Activated naive CD8-positive, alpha-beta T cell treated with anti-CD3 and anti-CD28 coated beads, Interleukin-2, amount 50 U/mL, for 24 hours (primary cell): ENCODE measurements around the gene SLC6A1.

Source experiments
- ATAC-seq: fragments of 150-1000 bp; cut with Tn5 transposase; one replicate; pipeline ENCODE4 v1.10.0; 2021
- DNase-seq: peaks from one replicate; pipeline ENCODE4 v3.0.0; 2021
- H3K27ac Mint-ChIP-seq: one replicate; pipeline ENCODE4 v1.8.0; 2021; ENCODE audit warnings: mild to moderate bottlenecking, mixed read lengths
- H3K27me3 Mint-ChIP-seq: one replicate; pipeline ENCODE4 v1.8.0; 2021; ENCODE audit warnings: mixed read lengths
- H3K36me3 Mint-ChIP-seq: one replicate; pipeline ENCODE4 v1.8.0; 2021; ENCODE audit warnings: low read depth, mixed read lengths
- H3K4me1 Mint-ChIP-seq: one replicate; pipeline ENCODE4 v1.8.0; 2021; ENCODE audit warnings: mixed read lengths
- H3K4me3 Mint-ChIP-seq: one replicate; pipeline ENCODE4 v1.8.0; 2021; ENCODE audit warnings: mild to moderate bottlenecking, moderate library complexity, mixed read lengths
- H3K9me3 Mint-ChIP-seq: one replicate; pipeline ENCODE4 v1.8.0; 2021; ENCODE audit warnings: mixed read lengths

The SLC6A1 gene

DNA sequence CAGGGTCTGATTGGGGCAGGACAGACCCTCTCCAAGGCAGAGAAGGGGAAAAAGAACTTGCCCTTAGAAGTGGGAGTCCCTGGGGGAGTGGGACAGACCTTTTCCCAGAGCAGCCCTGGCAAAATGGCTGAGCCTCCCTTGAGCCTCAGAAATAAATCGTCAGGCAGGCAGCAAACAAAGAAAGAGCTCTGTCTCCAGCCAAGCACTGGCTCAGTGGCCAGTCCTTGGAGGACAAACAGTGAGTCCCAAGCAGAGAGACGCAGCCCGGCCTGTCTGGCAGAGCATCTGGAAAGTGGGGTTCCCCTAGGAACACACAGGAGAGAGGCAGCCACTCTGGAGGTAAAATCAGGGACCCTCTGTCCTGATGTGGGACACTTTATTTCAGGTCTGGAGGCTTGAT, 1.8 kb downstream of the SLC6A1 start:
- DNase-seq, result no peak
- ATAC-seq, result no peak
- H3K36me3 Mint-ChIP-seq, result no peaks in the 10 kb centered on the region
- peaks cover 51% of the 10 kb centered on the region for H3K27me3 Mint-ChIP-seq
- no peaks in the 10 kb centered on the region for H3K9me3 Mint-ChIP-seq
- no peak overlapping the region for H3K4me3 Mint-ChIP-seq
- H3K4me1 Mint-ChIP-seq, result peaks cover 4% of the 10 kb centered on the region
- no peak overlapping the region for H3K27ac Mint-ChIP-seq

DNA sequence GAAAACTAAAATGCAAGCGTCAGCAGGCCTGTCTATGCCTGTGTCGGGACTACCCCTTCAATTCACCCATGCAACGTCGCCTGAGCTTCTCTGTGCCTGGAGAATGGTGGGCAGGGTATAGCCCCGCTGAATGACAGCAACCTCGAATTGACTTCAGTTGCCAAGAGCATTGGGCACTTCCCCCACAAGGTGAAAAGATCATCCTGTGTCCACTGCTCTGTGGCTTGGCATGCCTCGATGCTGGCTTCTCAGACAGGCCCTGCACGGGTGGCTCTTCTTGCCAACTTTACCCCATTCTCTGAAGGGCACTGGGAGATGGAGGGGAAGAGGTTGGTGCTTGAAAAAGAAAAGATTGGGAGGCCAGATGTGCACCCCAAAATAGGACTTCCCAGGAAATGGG, 3.3 kb downstream of the SLC6A1 start:
- H3K4me3 Mint-ChIP-seq, result no peak overlapping the region
- H3K36me3 Mint-ChIP-seq, result no peaks in the 10 kb centered on the region
- H3K4me1 Mint-ChIP-seq, result peaks cover 4% of the 10 kb centered on the region
- no peak for ATAC-seq
- H3K27ac Mint-ChIP-seq, result no peak overlapping the region
- H3K9me3 Mint-ChIP-seq, result no peaks in the 10 kb centered on the region
- H3K27me3 Mint-ChIP-seq, result peaks cover 45% of the 10 kb centered on the region
- no peak for DNase-seq

DNA sequence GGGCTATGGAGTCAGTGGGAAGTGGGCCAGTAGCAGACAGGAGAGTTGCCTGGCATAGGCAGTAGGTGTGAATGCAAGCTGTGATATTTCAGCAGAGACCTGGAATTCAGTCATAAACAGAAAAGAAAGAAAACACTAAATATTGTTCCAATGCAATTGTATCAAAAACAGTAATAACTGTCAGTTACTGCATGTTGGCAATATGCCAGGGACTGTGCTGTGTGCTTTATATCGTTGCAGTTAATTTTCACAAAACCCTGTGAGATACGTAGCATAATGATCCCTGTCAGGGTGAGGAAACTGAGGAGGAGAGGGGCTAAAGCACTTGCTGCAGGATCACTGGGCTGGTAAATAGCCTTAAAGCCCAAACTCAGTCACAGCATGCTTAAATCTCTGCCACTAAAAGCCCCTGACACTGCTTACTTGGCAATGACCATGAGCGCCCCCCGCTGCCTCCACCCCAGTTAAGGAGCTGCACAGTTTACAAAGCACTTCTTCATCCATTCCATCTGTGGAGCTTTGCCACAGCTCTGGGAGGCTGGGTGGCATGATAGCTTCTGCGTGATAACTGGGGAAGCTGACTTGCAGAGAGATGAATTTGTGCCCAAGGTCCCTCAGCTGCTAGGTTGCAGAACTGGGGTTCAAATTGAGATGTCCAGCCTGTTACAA, 3.9 kb downstream of the SLC6A1 start:
- Mint-ChIP-seq H3K36me3 (no peaks in the 10 kb centered on the region), H3K9me3 (no peaks in the 10 kb centered on the region), H3K4me1 (peaks cover 4% of the 10 kb centered on the region), H3K27ac (no peak overlapping the region), H3K4me3 (no peak overlapping the region), H3K27me3 (peaks cover 43% of the 10 kb centered on the region)
- ATAC-seq (no peak), DNase-seq (no peak)

DNA sequence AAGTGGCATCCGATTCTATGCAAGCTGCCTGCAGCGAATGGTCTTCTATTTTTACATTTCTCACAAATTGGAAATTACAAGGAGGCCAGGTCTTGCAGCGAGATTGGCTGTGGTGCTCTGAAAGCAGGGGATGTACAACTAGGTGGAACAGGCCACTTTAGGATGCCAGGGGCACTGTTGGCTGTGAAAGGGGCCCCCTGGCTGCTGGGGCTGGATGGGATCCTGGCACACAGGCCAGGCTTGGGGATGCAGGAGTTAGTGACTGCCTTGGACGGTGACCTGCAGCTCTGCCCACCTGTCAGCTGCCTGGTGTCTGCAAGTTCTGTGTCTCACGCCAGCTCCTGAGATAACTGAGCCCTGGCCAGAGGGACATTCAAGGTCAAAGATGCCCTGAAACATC, 4.6 kb downstream of the SLC6A1 start:
- ATAC-seq, result no peak
- no peak overlapping the region for H3K27ac Mint-ChIP-seq
- peaks cover 36% of the 10 kb centered on the region for H3K27me3 Mint-ChIP-seq
- H3K4me1 Mint-ChIP-seq, result no peaks in the 10 kb centered on the region
- H3K9me3 Mint-ChIP-seq, result no peaks in the 10 kb centered on the region
- no peaks in the 10 kb centered on the region for H3K36me3 Mint-ChIP-seq
- H3K4me3 Mint-ChIP-seq, result no peak overlapping the region
- DNase-seq, result no peak

DNA sequence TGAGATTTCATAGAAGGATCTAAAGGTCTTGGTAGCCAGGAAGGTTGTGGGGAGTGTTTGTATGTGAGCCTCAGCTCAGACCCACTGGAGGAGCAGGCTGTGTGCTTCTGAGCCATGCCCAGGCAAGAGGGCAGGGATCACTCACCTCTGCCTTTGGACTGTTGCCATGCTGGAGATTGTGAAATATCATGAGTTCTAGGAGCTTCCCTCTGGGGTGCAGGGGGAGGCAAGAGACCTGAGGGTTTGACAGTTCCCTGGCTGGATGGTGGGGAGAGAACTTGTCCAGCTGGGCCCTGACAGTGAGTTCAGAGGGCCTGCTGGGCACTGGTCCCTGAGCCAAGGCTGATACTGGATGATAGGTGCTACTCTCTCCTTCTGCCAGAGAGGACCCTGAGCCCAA, 6.0 kb downstream of the SLC6A1 start:
- no peaks in the 10 kb centered on the region for H3K4me1 Mint-ChIP-seq
- H3K36me3 Mint-ChIP-seq, result no peaks in the 10 kb centered on the region
- no peak for ATAC-seq
- H3K4me3 Mint-ChIP-seq, result no peak overlapping the region
- DNase-seq, result no peak
- peaks cover 28% of the 10 kb centered on the region for H3K27me3 Mint-ChIP-seq
- H3K27ac Mint-ChIP-seq, result no peak overlapping the region
- H3K9me3 Mint-ChIP-seq, result no peaks in the 10 kb centered on the region

DNA sequence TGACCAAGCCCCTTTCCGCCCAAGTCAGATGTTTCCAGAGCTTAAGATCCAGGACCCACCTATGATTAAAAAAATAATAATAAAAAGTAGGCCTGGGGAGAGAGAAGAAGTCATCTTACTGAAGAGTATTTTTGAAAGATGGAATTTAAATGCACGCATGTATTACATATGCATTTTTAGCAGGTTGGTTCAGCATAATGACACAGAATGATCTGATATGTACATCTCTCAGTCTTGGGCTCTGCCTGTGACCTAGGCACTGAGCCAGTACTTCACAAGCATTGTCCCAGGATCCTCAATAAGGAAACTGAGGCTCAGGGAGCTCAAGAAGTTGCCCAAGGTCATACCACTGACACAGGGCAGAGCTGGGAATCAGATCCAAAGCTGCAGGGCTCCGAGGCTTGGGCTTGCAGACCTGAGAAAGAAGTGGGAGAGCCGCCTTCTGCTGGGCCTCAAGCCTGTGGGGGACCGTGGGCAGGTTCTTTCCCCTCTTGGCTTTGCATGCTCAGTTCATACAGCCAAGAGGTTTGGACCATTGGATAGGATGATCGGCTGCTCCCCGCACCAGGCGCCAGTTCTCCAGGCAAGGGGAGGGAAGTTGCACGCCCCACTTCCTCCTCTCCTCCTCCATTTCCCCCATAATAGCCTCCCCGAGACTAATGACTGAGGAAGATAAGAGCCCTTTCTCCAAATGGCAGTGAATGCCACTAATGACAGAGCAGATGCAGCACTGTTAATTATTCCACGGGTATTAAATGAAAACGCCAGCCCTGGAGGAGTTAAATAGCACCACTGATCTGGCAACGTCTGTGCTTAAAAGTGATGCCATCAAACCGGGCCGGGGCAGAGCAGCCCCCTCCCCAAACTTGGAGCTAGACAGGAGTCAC, 6.9 kb downstream of the SLC6A1 start:
- Mint-ChIP-seq H3K36me3 (no peaks in the 10 kb centered on the region), H3K4me3 (no peak overlapping the region), H3K27ac (no peak overlapping the region), H3K9me3 (no peaks in the 10 kb centered on the region), H3K4me1 (no peaks in the 10 kb centered on the region), H3K27me3 (peaks cover 20% of the 10 kb centered on the region)
- DNase-seq (no peak), ATAC-seq (no peak)

DNA sequence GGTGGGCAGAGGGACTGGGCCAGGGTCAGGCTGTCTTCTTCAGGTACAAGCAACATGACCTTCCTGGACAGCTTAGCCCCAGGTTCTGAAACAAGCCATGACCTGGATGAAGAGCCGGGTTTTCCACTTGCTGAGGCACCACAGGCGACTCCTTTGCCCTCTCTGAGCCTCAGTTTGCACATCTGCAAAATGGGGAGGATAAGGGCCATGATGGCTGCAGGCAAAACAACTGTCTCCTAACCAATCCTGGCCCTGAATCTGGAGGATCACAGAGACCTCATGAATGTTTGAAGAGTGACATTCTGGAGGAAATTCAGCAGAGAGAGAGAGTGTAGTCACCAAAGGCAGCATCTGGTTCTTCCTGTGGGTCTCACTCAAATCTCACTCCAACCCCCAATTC, 8.0 kb downstream of the SLC6A1 start:
- Mint-ChIP-seq H3K4me3 (no peak overlapping the region), H3K27me3 (peaks cover 17% of the 10 kb centered on the region), H3K4me1 (no peaks in the 10 kb centered on the region), H3K9me3 (no peaks in the 10 kb centered on the region), H3K27ac (no peak overlapping the region), H3K36me3 (no peaks in the 10 kb centered on the region)
- ATAC-seq (no peak), DNase-seq (no peak)

DNA sequence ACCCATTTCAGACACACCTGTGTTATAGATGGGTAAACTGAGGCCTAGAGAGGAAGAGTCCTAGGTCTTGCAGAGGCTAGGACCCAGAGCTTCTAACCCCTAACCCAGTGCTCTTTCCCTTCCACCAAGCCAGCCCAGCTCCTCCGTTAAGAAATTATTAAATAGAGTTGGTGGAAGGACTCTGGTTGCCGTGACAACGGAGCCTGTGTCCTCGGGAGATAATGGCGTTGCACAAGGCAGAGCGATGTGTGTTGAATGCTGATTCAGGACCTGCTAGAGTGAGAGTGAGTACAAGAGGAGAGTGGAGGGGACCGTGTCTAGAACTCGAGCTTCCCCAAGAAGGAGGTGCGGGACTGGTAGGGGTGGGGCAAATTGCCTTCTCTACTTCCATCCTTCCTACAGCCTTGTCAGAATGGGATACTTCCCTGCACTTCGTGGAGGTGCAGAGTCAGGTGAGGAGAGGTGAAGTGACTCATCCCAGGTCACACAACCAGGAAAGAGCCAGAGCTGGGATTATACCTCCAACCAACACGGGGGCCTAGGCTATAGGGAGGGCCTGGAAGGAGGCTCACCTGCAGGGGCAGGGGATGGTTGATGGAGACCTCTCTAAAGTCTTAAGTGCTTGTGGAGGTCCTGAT, 8.6 kb downstream of the SLC6A1 start:
- Mint-ChIP-seq H3K36me3 (no peaks in the 10 kb centered on the region), H3K27ac (no peak overlapping the region), H3K27me3 (peaks cover 17% of the 10 kb centered on the region), H3K9me3 (no peaks in the 10 kb centered on the region), H3K4me1 (no peaks in the 10 kb centered on the region), H3K4me3 (no peak overlapping the region)
- ATAC-seq, result no peak
- no peak for DNase-seq

DNA sequence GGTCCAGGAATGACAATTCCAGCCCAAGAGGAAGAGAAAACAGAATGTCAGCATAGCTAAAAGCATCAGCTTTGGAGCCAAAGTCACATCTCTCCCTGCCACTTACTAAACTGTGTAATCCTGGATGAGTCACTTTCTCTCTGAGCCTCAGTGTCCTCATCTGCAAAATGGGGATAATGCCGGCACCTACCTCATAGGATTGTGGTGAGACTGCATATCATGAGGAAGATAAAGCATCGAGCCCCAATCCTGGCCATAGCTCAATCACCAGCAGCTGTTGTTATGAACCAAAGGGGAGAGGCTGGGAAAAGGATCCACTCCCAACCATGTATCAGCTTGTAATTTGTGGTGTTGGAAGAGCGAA, 9.1 kb downstream of the SLC6A1 start:
- Mint-ChIP-seq H3K4me3 (no peak overlapping the region), H3K36me3 (no peaks in the 10 kb centered on the region), H3K4me1 (no peaks in the 10 kb centered on the region), H3K9me3 (no peaks in the 10 kb centered on the region), H3K27me3 (peaks cover 17% of the 10 kb centered on the region), H3K27ac (no peak overlapping the region)
- ATAC-seq (no peak), DNase-seq (no peak)

DNA sequence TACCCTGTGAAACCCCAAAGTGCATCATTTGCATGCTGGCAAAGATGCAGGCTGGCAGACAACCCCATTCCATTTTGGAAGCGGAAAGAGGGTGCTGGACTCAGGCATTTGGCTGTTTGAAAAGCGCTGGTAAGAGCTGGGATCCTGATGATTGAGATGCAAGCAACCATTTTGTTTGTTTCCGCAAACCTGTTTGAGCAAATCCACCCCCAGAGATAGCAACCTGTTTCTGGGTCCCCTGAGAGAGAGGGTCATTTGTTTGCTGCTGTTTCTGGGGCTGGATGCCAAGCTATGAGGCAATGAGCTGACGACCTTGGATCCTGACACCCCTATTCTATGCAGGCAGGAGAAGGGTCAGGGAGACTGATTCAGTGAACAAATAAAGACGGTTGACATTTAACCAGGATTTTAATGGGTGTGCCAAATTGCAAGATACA, 9.8 kb downstream of the SLC6A1 start:
- H3K4me3 Mint-ChIP-seq, result no peak overlapping the region

DNA sequence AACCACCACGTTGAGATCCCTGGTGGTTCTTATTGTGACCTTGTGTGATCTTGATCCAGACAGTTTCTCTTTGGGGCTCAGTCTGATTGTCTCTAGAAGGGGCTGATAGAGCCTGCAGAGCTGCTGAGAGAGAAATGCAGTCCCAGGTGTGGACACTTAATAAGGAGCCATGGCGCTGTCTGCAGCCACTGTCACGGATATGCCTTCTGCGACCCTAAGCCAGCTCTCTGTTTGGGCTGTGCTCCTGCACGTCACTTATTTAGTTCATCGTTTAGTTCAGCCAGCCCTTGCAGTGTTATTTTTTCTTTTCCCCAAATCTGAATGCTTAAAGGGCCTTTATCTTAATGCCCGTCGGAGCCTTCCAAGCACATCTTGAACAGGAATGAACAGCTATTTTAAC, 12.0 kb downstream of the SLC6A1 start:
- no peaks in the 10 kb centered on the region for H3K9me3 Mint-ChIP-seq
- H3K4me1 Mint-ChIP-seq, result no peaks in the 10 kb centered on the region
- peaks cover 7% of the 10 kb centered on the region for H3K27me3 Mint-ChIP-seq
- H3K27ac Mint-ChIP-seq, result no peak overlapping the region
- DNase-seq, result no peak
- no peak for ATAC-seq
- H3K4me3 Mint-ChIP-seq, result no peak overlapping the region
- H3K36me3 Mint-ChIP-seq, result no peaks in the 10 kb centered on the region

More for the DNA sequence above, 9.8 kb downstream of the SLC6A1 start:
- Mint-ChIP-seq H3K27ac (no peak overlapping the region), H3K27me3 (peaks cover 12% of the 10 kb centered on the region), H3K9me3 (no peaks in the 10 kb centered on the region), H3K4me1 (no peaks in the 10 kb centered on the region), H3K36me3 (no peaks in the 10 kb centered on the region)
- no peak for DNase-seq
- no peak for ATAC-seq

DNA sequence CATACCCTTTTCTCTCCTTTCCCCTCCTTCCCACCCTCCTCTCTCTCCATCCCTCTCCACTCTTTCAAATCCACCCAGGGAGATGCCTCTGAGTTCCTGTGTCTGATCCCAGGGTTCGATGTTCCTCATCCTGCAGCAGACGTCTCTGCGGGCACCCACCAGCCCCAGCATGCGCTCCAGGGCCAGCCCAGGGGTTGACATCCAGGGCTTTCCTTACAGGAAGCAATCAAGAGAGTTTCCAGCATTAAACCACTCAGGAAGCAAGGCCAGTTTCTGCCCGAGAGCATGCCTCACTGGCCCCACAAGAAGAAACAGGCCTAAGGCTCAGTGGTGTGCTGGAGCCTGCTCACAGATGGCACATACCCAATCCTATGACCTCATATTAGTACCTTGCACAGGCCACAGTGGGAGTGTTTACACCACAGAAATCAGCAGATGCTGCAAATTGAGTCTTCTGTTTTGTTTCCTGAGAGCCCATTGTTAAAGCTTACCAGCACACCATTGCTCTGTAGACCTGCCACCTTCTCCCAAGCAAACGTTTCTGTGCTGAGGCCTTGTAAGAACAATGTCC, 13.2 kb downstream of the SLC6A1 start:
- Mint-ChIP-seq H3K4me3 (no peak overlapping the region), H3K36me3 (no peaks in the 10 kb centered on the region), H3K27me3 (peaks cover 6% of the 10 kb centered on the region), H3K4me1 (no peaks in the 10 kb centered on the region), H3K27ac (no peak overlapping the region), H3K9me3 (no peaks in the 10 kb centered on the region)
- ATAC-seq (no peak), DNase-seq (no peak)

DNA sequence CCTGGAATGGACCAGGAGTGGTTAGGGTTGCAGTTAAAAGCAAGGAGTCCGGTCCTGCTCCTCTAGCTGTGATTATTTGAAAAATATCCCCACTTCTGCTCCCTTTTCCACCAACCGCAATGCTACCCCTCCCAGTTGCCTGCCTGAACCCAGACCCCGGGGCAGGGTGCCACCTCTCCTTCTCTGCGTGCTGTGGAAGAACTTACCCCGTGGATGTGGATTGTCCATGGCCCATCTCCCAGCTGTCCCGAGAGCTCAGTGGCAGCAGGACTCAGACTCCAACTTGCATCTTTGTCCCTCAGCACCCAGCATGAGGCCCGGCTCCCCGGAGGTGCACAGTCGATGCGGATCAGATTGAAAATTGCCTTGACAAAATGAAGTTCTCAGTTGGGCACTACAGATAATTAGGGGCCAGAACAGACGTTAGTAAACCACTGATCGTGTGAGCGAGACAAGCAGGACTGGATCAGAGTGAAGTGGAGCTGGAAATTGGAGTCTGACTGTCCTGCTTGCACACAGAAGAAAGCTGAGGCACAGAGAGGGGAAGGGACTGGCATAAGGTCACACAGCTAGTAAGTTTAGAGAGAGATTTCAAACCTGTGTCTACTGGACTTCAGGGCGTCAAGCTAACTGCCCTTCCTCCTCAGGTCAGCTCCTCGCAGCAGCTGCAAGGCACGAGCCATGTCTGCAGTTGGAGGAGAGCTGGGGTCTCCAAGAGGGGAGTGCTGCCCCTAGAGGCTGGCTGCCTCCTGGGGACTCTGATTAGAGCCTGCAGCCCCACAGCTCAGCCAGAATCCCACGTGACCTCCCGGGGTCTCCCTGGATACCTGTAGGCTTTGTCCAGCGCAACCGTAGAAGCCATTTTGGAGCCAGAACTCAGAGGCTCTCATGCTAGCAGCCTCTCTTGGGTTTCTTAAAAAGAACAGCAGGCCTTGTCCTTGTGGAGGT, 14.7 kb downstream of the SLC6A1 start:
- no peak for ATAC-seq
- no peak for DNase-seq
- no peaks in the 10 kb centered on the region for H3K4me1 Mint-ChIP-seq
- H3K27me3 Mint-ChIP-seq, result peaks cover 2% of the 10 kb centered on the region
- no peak overlapping the region for H3K27ac Mint-ChIP-seq
- H3K9me3 Mint-ChIP-seq, result no peaks in the 10 kb centered on the region
- no peaks in the 10 kb centered on the region for H3K36me3 Mint-ChIP-seq
- H3K4me3 Mint-ChIP-seq, result no peak overlapping the region

DNA sequence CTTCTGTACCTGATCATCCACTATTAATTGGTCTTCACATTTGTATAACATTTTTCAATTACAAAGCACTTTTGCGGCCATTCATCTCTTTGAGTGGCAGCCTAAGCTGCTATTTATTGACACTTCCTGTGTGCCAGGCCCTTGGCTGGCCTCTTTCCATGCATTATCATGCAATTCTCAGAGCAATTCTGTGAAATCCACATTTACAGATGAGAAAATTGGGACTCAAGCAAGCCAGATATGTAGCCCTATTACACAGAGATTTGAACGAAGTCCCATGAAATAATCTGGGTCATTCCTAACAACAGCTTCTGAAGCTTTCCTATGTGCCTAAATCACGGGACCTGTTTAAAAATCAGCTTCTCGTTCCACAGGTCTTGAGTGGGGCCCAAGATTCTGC, 17.4 kb downstream of the SLC6A1 start:
- H3K4me3 Mint-ChIP-seq, result no peak overlapping the region

More for the DNA sequence above, 17.4 kb downstream of the SLC6A1 start:
- Mint-ChIP-seq H3K27me3 (peaks cover 2% of the 10 kb centered on the region), H3K36me3 (no peaks in the 10 kb centered on the region), H3K9me3 (no peaks in the 10 kb centered on the region), H3K4me1 (no peaks in the 10 kb centered on the region), H3K27ac (no peak overlapping the region)
- DNase-seq, result no peak
- ATAC-seq, result no peak
